ENCODE results near the gene SCAPER. TPM values are rescaled to one million over a fixed set of nuclear protein-coding genes. Genes with fewer than 3 reads are reported as not detected.

SCAPER gene
- total and polyA plus RNA-seq, 8 donors, result 4.9 to 136 (median 18.2) TPM

GRCh38 chr15:76577879-76578512, 327.1 kb downstream of the SCAPER start:
- Histone ChIP-seq H3K36me3 (no peaks in the 10 kb centered on the region), H3K27ac (no peak overlapping the region), H3K9me3 (peaks cover 0 to 18% (median 16%) of the 10 kb centered on the region in 4 donors), H3K4me1 (peaks cover 10 to 22% (median 13%) of the 10 kb centered on the region in 4 donors), H3K27me3 (no peaks in the 10 kb centered on the region), H3K4me3 (no peak overlapping the region)
- TF ChIP-seq POLR2AphosphoS5 (IDR thresholded peaks at IDR 0.05), result no peak
- no peak for TF ChIP-seq CTCF (IDR thresholded peaks at IDR 0.05)
- no peak for TF ChIP-seq EP300 (IDR thresholded peaks at IDR 0.05)
- no peak for TF ChIP-seq POLR2A (IDR thresholded peaks at IDR 0.05)
- intact Hi-C loops (cut with DNase I; ENCODE audit: low total_unique reads), result no loop called here
- WGBS, 5 donors, result 94 to 100% (median 98%) methylated on average over 5 of the region's 5 CpGs
- no peak for DNase-seq

- Histone ChIP-seq H3K27me3 (no peaks in the 10 kb centered on the region), H3K4me3 (no peak overlapping the region), H3K4me1 (peaks cover 10 to 22% (median 13%) of the 10 kb centered on the region in 4 donors), H3K27ac (peak overlapping the region in 4 of 5 donors; percentile 10 to 20 (median 14)), H3K9me3 (peaks cover 0 to 5% (median 5%) of the 10 kb centered on the region in 4 donors), H3K36me3 (no peaks in the 10 kb centered on the region)
- TF ChIP-seq POLR2AphosphoS5 (IDR thresholded peaks at IDR 0.05) (peak in 1 of 3 donors; percentile 38), EP300 (IDR thresholded peaks at IDR 0.05) (no peak)
- DNase-seq, result peak; percentile 77 to 90
- 45 to 60% (median 50%) methylated on average over 9 of the region's 9 CpGs for WGBS, 5 donors
- intact Hi-C loops (cut with DNase I; ENCODE audit: low total_unique reads), result no loop called here
Measured at GRCh38 chr15:76576523-76577279, 328.4 kb downstream of the SCAPER start.

- Histone ChIP-seq H3K36me3 (no peaks in the 10 kb centered on the region), H3K27ac (no peak overlapping the region), H3K27me3 (no peaks in the 10 kb centered on the region), H3K4me1 (peaks cover 10 to 22% (median 13%) of the 10 kb centered on the region in 4 donors), H3K4me3 (no peak overlapping the region), H3K9me3 (no peaks in the 10 kb centered on the region)
- DNase-seq, result no peak
- no peak for TF ChIP-seq POLR2A (IDR thresholded peaks at IDR 0.05)
- no peak for TF ChIP-seq EP300 (IDR thresholded peaks at IDR 0.05)
- TF ChIP-seq POLR2AphosphoS5 (IDR thresholded peaks at IDR 0.05), result no peak
- no peak for TF ChIP-seq CTCF (IDR thresholded peaks at IDR 0.05)
- intact Hi-C loops (cut with DNase I; ENCODE audit: low total_unique reads), result no loop called here
- WGBS, 5 donors, result 94 to 97% (median 97%) methylated on average over 2 of the region's 2 CpGs
Measured at GRCh38 chr15:76575679-76576078, 329.5 kb downstream of the SCAPER start.

- H3K36me3 ChIP-seq, result no peaks in the 10 kb centered on the region
- no peak overlapping the region for H3K4me3 ChIP-seq
- H3K9me3 ChIP-seq, result no peaks in the 10 kb centered on the region
- H3K27me3 ChIP-seq, result no peaks in the 10 kb centered on the region
- TF ChIP-seq POLR2A (IDR thresholded peaks at IDR 0.05) (no peak), EP300 (IDR thresholded peaks at IDR 0.05) (no peak), POLR2AphosphoS5 (IDR thresholded peaks at IDR 0.05) (no peak), CTCF (IDR thresholded peaks at IDR 0.05) (no peak)
- intact Hi-C loops (cut with DNase I; ENCODE audit: low total_unique reads), result no loop called here
- peaks cover 10 to 22% (median 13%) of the 10 kb centered on the region in 4 donors for H3K4me1 ChIP-seq
- DNase-seq, result no peak
- 76 to 87% (median 77%) methylated on average over 1 of the region's 1 CpG for WGBS, 5 donors
- H3K27ac ChIP-seq, result no peak overlapping the region
Measured at GRCh38 chr15:76575274-76575673, 329.9 kb downstream of the SCAPER start.

GRCh38 chr15:76572983-76573314, 332.2 kb downstream of the SCAPER start:
- peaks cover 10 to 22% (median 13%) of the 10 kb centered on the region in 4 donors for H3K4me1 ChIP-seq
- intact Hi-C loops (cut with DNase I; ENCODE audit: low total_unique reads), result no loop called here
- H3K36me3 ChIP-seq, result no peaks in the 10 kb centered on the region
- DNase-seq, result no peak
- H3K9me3 ChIP-seq, result no peaks in the 10 kb centered on the region
- H3K27ac ChIP-seq, result no peak overlapping the region
- H3K27me3 ChIP-seq, result no peaks in the 10 kb centered on the region
- TF ChIP-seq POLR2AphosphoS5 (IDR thresholded peaks at IDR 0.05), result no peak
- TF ChIP-seq EP300 (IDR thresholded peaks at IDR 0.05), result no peak
- no peak for TF ChIP-seq CTCF (IDR thresholded peaks at IDR 0.05)
- no peak for TF ChIP-seq POLR2A (IDR thresholded peaks at IDR 0.05)
- no peak overlapping the region for H3K4me3 ChIP-seq
